Panc1 (cell line): ENCODE measurements around the gene PIK3R6. TPM values are rescaled to one million over a fixed set of nuclear protein-coding genes. Genes with fewer than 3 reads are reported as not detected.
A peak's percentile ranks its signal among the peaks of the same experiment; 100 is the strongest.

Experiments used
- ATAC-seq: fragments of 200-7000 bp; cut with Tn5 transposase; 2 replicates; pipeline ENCODE4 v1.9.1; 2020; ENCODE audit warnings: mild to moderate bottlenecking, moderate library complexity
- BruUV-seq: library from RNA; stranded (reverse); fragments of 400-500 nt; replicated peaks from 2 replicates; lab custom pipeline; 2021; lab: Mats Ljungman, UMichigan
- CTCF ChIA-PET: fragments of 300-600 bp; sonication (Branson Sonifier 250); formaldehyde crosslinking; loops from one replicate; lab custom pipeline; 2022; ENCODE audit warnings: antibody characterized with exemption; lab: Charles Lee
- POLR2A ChIA-PET: fragments of 300-600 bp; sonication (Branson Sonifier 250); formaldehyde crosslinking; loops from one replicate; lab custom pipeline; 2022; ENCODE audit warnings: antibody characterized with exemption; lab: Charles Lee
- DNase-seq: peaks from one replicate; pipeline ENCODE4 v3.0.0-alpha.2; 2010; ENCODE audit warnings: low read depth, low spot score
- H3K27ac ChIP-seq: 2 replicates; pipeline ENCODE4 v1.5.1; 2011; ENCODE audit warnings: mild to moderate bottlenecking, low read length, inconsistent platforms
- H3K27me3 ChIP-seq: fragments of 200-500 bp; sonication (Bioruptor generic); 2 replicates; pipeline ENCODE4 v1.6.0; 2014; ENCODE audit warnings: low read length, inconsistent platforms; ENCODE audit not compliant: control insufficient read depth, insufficient read depth
- H3K36me3 ChIP-seq: fragments of 200-500 bp; sonication (Bioruptor generic); 2 replicates; pipeline ENCODE4 v1.5.1; 2014; ENCODE audit warnings: inconsistent platforms, mild to moderate bottlenecking, low read length, moderate library complexity; ENCODE audit not compliant: control insufficient read depth, insufficient read depth
- H3K4me1 ChIP-seq: 2 replicates; pipeline ENCODE4 v1.5.1; 2011; ENCODE audit warnings: inconsistent platforms, mild to moderate bottlenecking, low read length, moderate library complexity; ENCODE audit not compliant: control insufficient read depth, insufficient read depth
- H3K4me3 ChIP-seq, 2 experiments: 2 replicates each; pipeline ENCODE4 v1.5.1; 2011 to 2012; ENCODE audit warnings: low read depth in 2 of 2, low read length in 2 of 2, mild to moderate bottlenecking in 2 of 2, inconsistent platforms in 1 of 2, moderate library complexity in 1 of 2
- H3K9me3 ChIP-seq: fragments of 200-500 bp; sonication (Bioruptor generic); 2 replicates; pipeline ENCODE4 v1.5.1; 2014; ENCODE audit warnings: low read depth, mild to moderate bottlenecking, inconsistent platforms, low read length, moderate library complexity; ENCODE audit not compliant: control insufficient read depth, insufficient read depth
- CTCF ChIP-seq: fragments of 450-650 bp; IDR thresholded peaks from 2 replicates; pipeline ENCODE4 v1.5.1; 2017; ENCODE audit warnings: mild to moderate bottlenecking
- POLR2AphosphoS5 ChIP-seq: IDR thresholded peaks from 2 replicates; pipeline ENCODE4 v1.6.1; 2012; ENCODE audit warnings: mild to moderate bottlenecking, low read depth, low read length, moderate library complexity
- REST ChIP-seq, 2 experiments: IDR thresholded peaks; 2 replicates each; pipeline ENCODE4 v1.6.1; 2011 to 2012; ENCODE audit warnings: low read depth in 2 of 2, control low read depth in 1 of 2, low read length in 1 of 2, mild to moderate bottlenecking in 1 of 2, moderate library complexity in 1 of 2; ENCODE audit not compliant: insufficient read depth in 1 of 2
- SIN3A ChIP-seq: IDR thresholded peaks from 2 replicates; pipeline ENCODE4 v1.6.1; 2012; ENCODE audit warnings: low read depth, mild to moderate bottlenecking, low read length, moderate library complexity, borderline replicate concordance; ENCODE audit not compliant: insufficient read depth
- TCF7L2 ChIP-seq: IDR thresholded peaks from 2 replicates; pipeline ENCODE4 v1.6.1; 2011; ENCODE audit warnings: mild to moderate bottlenecking, low read depth, low read length, inconsistent platforms
- in situ Hi-C: cut with HindIII; loops from 2 replicates; pipeline ENCODE4 v1.10.0; 2016; ENCODE audit warnings: low sequenced_read_pairs, low pct_unique_long_range_greater_than_20kb
- intact Hi-C: fragments of 100-400 bp; cut with micrococcal nuclease; formaldehyde crosslinking; loops from one replicate; pipeline ENCODE4 v1.10.0; 2022; ENCODE audit not compliant: unreplicated experiment
- total RNA-seq: library from RNA; stranded (reverse); gene quantifications from one replicate; pipeline ENCODE4 v1.2.1, GENCODE V29; 2021; ENCODE audit not compliant: unreplicated experiment

PIK3R6 gene
- total RNA-seq, 1 experiment from 2014 or later, result not detected

DNA sequence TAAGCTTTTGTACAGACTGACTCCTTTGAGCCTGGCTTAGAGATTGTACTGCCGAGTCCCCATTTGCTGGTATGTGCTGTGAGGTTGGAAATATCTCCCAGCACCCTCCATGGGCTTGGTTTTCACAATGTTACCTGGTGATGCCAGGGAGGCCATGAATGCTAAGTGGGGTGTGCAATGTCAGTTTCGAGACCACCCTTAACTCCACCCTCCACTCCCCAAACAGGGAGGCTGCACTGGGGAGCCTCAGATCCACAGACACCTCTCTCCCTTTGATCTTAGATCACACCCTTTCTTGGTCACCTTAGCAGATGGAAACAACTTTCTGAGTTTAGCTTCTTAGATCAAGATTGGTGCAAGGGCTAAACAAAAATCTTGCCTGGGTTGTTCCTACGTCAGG lies 28.6 kb upstream of the PIK3R6 start:
- POLR2A ChIA-PET, result no interaction called here
- TF ChIP-seq SIN3A (no peak), POLR2AphosphoS5 (no peak), REST (IDR thresholded peaks at IDR 0.05; ENCODE audit: insufficient read depth in 1 of 2, low read depth in 2 of 2, low read length in 1 of 2) (no peak), CTCF (no peak), TCF7L2 (no peak)

DNA sequence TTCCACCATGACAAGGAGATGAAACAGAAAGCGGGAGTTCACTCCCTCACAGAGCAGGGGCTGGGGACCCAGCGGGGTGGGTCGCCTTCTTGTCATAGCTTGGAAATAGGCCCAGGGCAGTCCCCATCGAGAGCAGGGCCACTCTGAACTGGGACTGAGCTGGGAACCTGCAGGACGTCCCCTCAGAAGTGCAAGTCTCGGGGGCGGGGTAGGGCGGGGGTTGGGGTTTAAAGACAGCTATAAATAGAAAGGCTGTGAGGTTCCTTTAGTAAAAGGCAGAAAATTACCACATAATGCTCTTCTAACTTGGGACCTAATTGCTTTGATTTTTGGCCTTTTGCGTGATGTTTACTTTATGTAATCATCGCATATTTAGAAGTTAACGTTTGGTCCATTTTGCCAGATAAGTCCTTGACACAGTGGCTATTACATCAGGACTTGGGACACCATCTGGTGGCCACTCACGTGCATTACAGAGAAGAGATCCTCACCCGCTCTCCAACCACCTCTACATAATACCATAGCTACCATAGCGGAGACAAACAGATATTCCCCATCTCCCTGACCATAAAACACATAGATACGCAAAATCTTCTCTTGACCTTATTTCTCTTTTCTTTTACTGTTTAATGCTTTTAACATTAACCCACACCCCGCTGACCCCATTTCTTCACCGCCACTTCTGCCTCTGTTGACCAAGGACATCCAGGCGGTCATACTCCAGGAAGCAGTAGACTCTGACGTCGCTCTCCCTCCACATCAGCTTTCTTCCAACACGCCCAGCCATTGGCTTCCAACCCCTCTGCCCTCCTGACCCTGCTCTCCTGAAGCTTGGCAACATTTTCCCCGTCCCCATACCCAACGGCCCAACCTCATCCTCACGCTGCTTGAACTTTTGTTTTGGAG lies 27.5 kb upstream of the PIK3R6 start:
- POLR2A ChIA-PET, result no interaction called here
- Histone ChIP-seq H3K27ac (no peak overlapping the region), H3K4me3 (no peak overlapping the region), H3K27me3 (peaks cover 2% of the 10 kb centered on the region; the same call in 1 of the 2 replicates), H3K4me1 (no peaks in the 10 kb centered on the region), H3K36me3 (no peaks in the 10 kb centered on the region), H3K9me3 (no peaks in the 10 kb centered on the region)
- peak; percentile 93 for ATAC-seq
- peak; percentile 84 for TF ChIP-seq CTCF
- no peak for TF ChIP-seq TCF7L2
- no TSS peak for BruUV-seq
- no peak for DNase-seq
- intact Hi-C loops, result no loop called here
- CTCF ChIA-PET, result interaction anchor here (0.6 to 1.0 kb wide), 3 partner anchors 89 to 1044 kb away, joined by 3 to 5 read pairs (median 3); no protein-coding TSS in a partner anchor
- in situ Hi-C loops, result no loop called here

More for the DNA sequence above, 28.6 kb upstream of the PIK3R6 start:
- no peaks in the 10 kb centered on the region for H3K4me1 ChIP-seq
- intact Hi-C loops (no loop called here), in situ Hi-C loops (no loop called here)
- H3K27ac ChIP-seq, result no peak overlapping the region
- H3K36me3 ChIP-seq, result no peaks in the 10 kb centered on the region
- DNase-seq, result no peak
- no peaks in the 10 kb centered on the region for H3K9me3 ChIP-seq
- H3K4me3 ChIP-seq, result no peak overlapping the region
- H3K27me3 ChIP-seq, result peaks cover 2% of the 10 kb centered on the region; the same call in 1 of the 2 replicates
- no peak for ATAC-seq
- BruUV-seq, result no TSS peak
- CTCF ChIA-PET, result interaction anchor here (0.7 kb wide), 1 partner anchor 70 kb away, joined by 3 read pairs; no protein-coding TSS in a partner anchor
